Measurements from ENCODE around the gene ZDHHC12. TPM values are rescaled to one million over a fixed set of nuclear protein-coding genes. Genes with fewer than 3 reads are reported as not detected.

ZDHHC12 gene
- total and polyA plus RNA-seq, 11 donors = 5.1 to 29.8 (median 10.9) TPM

DNA sequence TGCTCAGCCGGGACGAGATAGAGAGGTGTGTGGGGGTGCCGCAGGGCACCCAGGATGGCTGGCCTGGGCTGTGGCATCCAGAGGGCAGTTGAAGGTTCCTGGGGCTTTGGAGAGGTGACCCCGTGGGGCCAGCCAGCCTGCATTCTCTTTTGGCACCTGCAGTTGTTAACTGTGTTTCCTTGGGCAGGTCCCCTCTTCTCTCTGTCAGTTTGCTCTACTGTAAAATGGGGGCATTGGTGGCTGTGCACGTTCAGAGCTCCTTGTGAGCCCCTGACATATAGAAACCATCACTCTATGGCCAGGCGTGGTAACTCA, 8.5 kb downstream of the ZDHHC12 start:
- H3K27ac ChIP-seq = no peak overlapping the region
- no peaks in the 10 kb centered on the region for H3K27me3 ChIP-seq
- no peak for TF ChIP-seq POLR2A (IDR thresholded peaks at IDR 0.05)
- TF ChIP-seq, protein P1, sequence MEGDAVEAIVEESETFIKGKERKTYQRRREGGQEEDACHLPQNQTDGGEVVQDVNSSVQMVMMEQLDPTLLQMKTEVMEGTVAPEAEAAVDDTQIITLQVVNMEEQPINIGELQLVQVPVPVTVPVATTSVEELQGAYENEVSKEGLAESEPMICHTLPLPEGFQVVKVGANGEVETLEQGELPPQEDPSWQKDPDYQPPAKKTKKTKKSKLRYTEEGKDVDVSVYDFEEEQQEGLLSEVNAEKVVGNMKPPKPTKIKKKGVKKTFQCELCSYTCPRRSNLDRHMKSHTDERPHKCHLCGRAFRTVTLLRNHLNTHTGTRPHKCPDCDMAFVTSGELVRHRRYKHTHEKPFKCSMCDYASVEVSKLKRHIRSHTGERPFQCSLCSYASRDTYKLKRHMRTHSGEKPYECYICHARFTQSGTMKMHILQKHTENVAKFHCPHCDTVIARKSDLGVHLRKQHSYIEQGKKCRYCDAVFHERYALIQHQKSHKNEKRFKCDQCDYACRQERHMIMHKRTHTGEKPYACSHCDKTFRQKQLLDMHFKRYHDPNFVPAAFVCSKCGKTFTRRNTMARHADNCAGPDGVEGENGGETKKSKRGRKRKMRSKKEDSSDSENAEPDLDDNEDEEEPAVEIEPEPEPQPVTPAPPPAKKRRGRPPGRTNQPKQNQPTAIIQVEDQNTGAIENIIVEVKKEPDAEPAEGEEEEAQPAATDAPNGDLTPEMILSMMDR (IDR thresholded peaks at IDR 0.05) = no peak
- ATAC-seq (no peak), DNase-seq (peak in 1 of 5 donors; percentile 30)
- peaks cover 0 to 40% (median 2%) of the 10 kb centered on the region in 9 donors for H3K36me3 ChIP-seq
- intact Hi-C loops (cut with DNase I) = no loop called here
- WGBS, 4 donors = 86 to 93% (median 92%) methylated on average over 6 of the region's 6 CpGs
- H3K9me3 ChIP-seq = no peaks in the 10 kb centered on the region
- H3K4me1 ChIP-seq = no peaks in the 10 kb centered on the region
- no peak overlapping the region for H3K4me3 ChIP-seq

DNA sequence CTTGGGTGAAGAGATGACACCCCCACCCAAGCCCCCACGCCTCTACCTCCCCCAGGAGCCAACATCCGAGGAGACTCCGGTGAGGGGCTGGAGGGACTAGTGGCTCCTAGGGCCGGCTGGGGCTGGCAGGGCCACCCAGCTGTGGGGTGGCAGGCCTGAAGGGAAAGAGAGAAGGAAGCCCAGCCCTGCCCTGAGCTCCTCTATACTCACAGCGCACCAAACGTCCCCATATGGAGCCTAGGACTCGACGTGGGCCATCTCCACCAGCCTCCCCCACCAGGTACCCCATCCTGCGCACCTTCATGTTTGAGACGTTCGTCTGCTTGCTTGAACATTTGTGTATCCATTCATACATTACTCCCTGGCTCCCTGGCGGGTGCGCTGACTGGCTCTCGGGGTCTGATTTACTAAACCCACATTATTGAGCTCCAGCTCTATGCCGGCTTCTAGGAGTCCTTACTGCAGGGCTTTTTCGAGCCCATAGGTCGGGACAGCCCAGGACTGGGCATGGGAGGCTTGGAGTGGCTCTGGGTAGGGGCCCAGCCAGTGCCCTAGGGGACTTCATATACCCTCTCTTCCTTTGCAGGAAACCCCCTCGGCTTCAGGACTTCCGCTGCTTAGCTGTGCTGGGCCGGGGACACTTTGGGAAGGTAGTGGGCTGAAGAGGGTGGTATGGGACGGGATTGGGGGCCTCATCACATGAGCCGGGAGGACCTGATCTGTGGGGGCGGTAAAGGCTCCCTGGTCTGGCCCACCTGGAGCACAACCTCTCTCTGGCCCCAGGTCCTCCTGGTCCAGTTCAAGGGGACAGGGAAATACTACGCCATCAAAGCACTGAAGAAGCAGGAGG, 9.1 kb downstream of the ZDHHC12 start:
- no peaks in the 10 kb centered on the region for H3K9me3 ChIP-seq
- no peak overlapping the region for H3K4me3 ChIP-seq
- intact Hi-C loops (cut with DNase I) = no loop called here
- H3K27me3 ChIP-seq = no peaks in the 10 kb centered on the region
- TF ChIP-seq, protein P1 (IDR thresholded peaks at IDR 0.05) = no peak
- TF ChIP-seq POLR2A (IDR thresholded peaks at IDR 0.05) = no peak
- ATAC-seq = no peak
- 89 to 94% (median 91%) methylated on average over 18 to 24 of the region's 24 CpGs for WGBS, 4 donors
- DNase-seq = peak in 2 of 5 donors; percentile 18 to 24
- no peaks in the 10 kb centered on the region for H3K4me1 ChIP-seq
- H3K27ac ChIP-seq = no peak overlapping the region
- H3K36me3 ChIP-seq = peaks cover 0 to 35% (median 2%) of the 10 kb centered on the region in 9 donors

DNA sequence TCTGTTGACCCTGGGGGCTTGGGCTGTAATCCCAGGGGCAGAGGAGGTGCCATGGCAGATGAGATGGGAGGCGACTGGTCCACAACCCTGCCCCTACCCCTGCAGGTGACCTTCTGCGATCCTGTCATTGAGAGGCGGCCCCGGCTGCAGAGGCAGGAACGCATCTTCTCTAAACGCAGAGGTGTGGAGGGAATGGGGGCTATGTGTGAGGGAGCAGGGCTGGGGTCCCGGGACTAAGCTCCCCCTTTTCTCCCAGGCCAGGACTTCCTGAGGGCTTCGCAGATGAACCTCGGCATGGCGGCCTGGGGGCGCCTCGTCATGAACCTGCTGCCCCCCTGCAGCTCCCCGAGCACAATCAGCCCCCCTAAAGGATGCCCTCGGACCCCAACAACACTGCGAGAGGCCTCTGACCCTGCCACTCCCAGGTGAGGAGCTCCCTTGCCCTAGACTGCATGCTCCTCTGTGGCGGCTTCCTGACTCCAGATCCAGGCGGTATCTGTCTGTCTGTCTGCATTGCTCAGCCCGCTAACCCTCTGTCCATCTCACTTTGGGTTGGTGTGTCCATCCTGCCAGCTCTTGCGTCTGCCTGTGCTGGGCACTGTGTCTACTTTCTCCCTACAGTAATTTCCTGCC, 9.9 kb downstream of the ZDHHC12 start:
- H3K27ac ChIP-seq = no peak overlapping the region
- H3K4me3 ChIP-seq = no peak overlapping the region
- WGBS, 4 donors = 91 to 97% (median 96%) methylated on average over 17 to 19 of the region's 19 CpGs
- H3K36me3 ChIP-seq = peaks cover 0 to 35% (median 2%) of the 10 kb centered on the region in 9 donors
- TF ChIP-seq, protein P1 (IDR thresholded peaks at IDR 0.05) = no peak
- no peak for TF ChIP-seq POLR2A (IDR thresholded peaks at IDR 0.05)
- intact Hi-C loops (cut with DNase I) = no loop called here
- H3K4me1 ChIP-seq = no peaks in the 10 kb centered on the region
- no peaks in the 10 kb centered on the region for H3K9me3 ChIP-seq
- DNase-seq = peak in 2 of 5 donors; percentile 18 to 33
- no peaks in the 10 kb centered on the region for H3K27me3 ChIP-seq
- ATAC-seq = no peak

DNA sequence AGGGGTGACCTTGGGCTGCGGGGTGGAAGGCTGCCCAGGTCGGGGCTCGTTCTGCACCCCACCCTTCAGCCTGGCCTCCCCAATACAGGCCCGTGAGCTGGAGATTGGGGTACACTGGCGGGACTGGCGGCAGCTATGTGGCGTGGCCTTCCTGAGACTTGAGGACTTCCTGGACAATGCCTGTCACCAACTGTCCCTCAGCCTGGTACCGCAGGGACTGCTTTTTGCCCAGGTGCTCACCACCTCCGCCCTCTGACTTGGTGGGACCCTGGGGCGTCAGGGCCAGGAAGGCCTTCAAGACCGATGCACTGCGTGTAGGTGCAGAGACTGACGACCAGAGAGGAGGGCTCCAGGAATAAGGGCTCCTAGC, 10.5 kb downstream of the ZDHHC12 start:
- Histone ChIP-seq H3K36me3 (peaks cover 0 to 35% (median 2%) of the 10 kb centered on the region in 9 donors), H3K9me3 (no peaks in the 10 kb centered on the region), H3K4me3 (no peak overlapping the region), H3K27me3 (no peaks in the 10 kb centered on the region), H3K27ac (no peak overlapping the region), H3K4me1 (no peaks in the 10 kb centered on the region)
- DNase-seq (peak in 1 of 5 donors; percentile 46), ATAC-seq (peak in 1 of 4 donors; percentile 24)
- WGBS, 4 donors = 93 to 97% (median 96%) methylated on average over 7 to 13 of the region's 13 CpGs
- TF ChIP-seq, protein P1 (IDR thresholded peaks at IDR 0.05) = no peak
- TF ChIP-seq POLR2A (IDR thresholded peaks at IDR 0.05) = no peak
- intact Hi-C loops (cut with DNase I) = no loop called here

All from heart left ventricle (tissue), 16 donors.